Stimulated activated CD8-positive, alpha-beta memory T cell treated with anti-CD3 and anti-CD28 coated beads, Interleukin-4, amount 100 ng/mL, for 48 hours (primary cell): ENCODE measurements around the gene MMAA.
"Not testable (repeated sequence)": the region's sequence is repeated elsewhere in the genome, so short reads cannot be mapped to it uniquely, and the experiment has no call there.

Experiments
- DNase-seq: peaks from one replicate; pipeline ENCODE4 v3.0.0-alpha.2; 2020

Gene MMAA

GRCh38 chr4:145618932-145619638, at the start of gene MMAA:
Gene MMAA, plus strand, starts transcription at chr4:145619385. Its CDS starts 19,755 bp downstream, at chr4:145639140.
- peak; percentile 98 for DNase-seq

GRCh38 chr4:145574546-145574945, 44.6 kb upstream of the MMAA start:
- DNase-seq, result not testable (repeated sequence)

GRCh38 chr4:145580906-145581305, 38.3 kb upstream of the MMAA start:
- no peak for DNase-seq

GRCh38 chr4:145583191-145584055, 35.8 kb upstream of the MMAA start:
- no peak for DNase-seq

- no peak for DNase-seq
These were observed 32.0 kb upstream of the MMAA start for GRCh38 chr4:145587088-145587754.

- DNase-seq, result not testable (repeated sequence)
These were observed 29.8 kb upstream of the MMAA start for GRCh38 chr4:145589381-145589780.

- no peak for DNase-seq
These were observed 29.1 kb upstream of the MMAA start for GRCh38 chr4:145589916-145590702.

GRCh38 chr4:145602129-145602760, 16.9 kb upstream of the MMAA start:
- DNase-seq, result no peak

- no peak for DNase-seq
These were observed 13.2 kb upstream of the MMAA start for GRCh38 chr4:145605941-145606340.

- DNase-seq, result peak; percentile 83
These were observed 9.4 kb upstream of the MMAA start for GRCh38 chr4:145609481-145610427.

GRCh38 chr4:145613566-145614232, 5.5 kb upstream of the MMAA start:
- no peak for DNase-seq

GRCh38 chr4:145614233-145614610, 5.0 kb upstream of the MMAA start:
- DNase-seq, result no peak

GRCh38 chr4:145618210-145618931, 814 bp upstream of the MMAA start:
- peak; percentile 39 for DNase-seq

- peak; percentile 76 for DNase-seq
These were observed 433 bp downstream of the MMAA start for GRCh38 chr4:145619639-145619996.

- not testable (repeated sequence) for DNase-seq
These were observed 2.9 kb downstream of the MMAA start for GRCh38 chr4:145622067-145622466.

GRCh38 chr4:145623831-145624230, 4.6 kb downstream of the MMAA start:
- DNase-seq, result no peak

GRCh38 chr4:145625677-145626622, 6.8 kb downstream of the MMAA start:
- no peak for DNase-seq

- no peak for DNase-seq
These were observed 7.4 kb downstream of the MMAA start for GRCh38 chr4:145626623-145626982.

GRCh38 chr4:145635117-145635516, 15.9 kb downstream of the MMAA start:
- no peak for DNase-seq
